Uterus (tissue), 4 donors: ENCODE data around the gene RASAL1. TPM values are rescaled to one million over a fixed set of nuclear protein-coding genes. Genes with fewer than 3 reads are reported as not detected.

Source experiments
- DNase-seq, 2 donors: peaks; one replicate each; pipeline ENCODE4 v3.0.0-alpha.2; 2019 to 2020
- H3K27ac ChIP-seq, 2 donors: fragments of 200-600 bp; sonication (generic); 1 replicate in 1 of 2; 2 replicates in 1 of 2; pipeline ENCODE4 v1.5.1; 2016 to 2018
- H3K27me3 ChIP-seq, 2 donors: fragments of 200-600 bp; sonication (generic); one replicate each; pipeline ENCODE4 v1.5.1; 2018 to 2019; ENCODE audit warnings: control low read depth in 1 of 2
- H3K36me3 ChIP-seq, 2 donors: fragments of 200-600 bp; sonication (generic); one replicate each; pipeline ENCODE4 v1.5.1; 2019; ENCODE audit warnings: control low read depth in 1 of 2
- H3K4me1 ChIP-seq, 2 donors: fragments of 200-600 bp; sonication (generic); one replicate each; pipeline ENCODE4 v1.5.1; 2018 to 2019; ENCODE audit warnings: control low read depth in 1 of 2
- H3K4me3 ChIP-seq, 2 donors: fragments of 200-600 bp; sonication (generic); 1 replicate in 1 of 2; 2 replicates in 1 of 2; pipeline ENCODE4 v1.5.1; 2018 to 2019; ENCODE audit warnings: mild to moderate bottlenecking in 1 of 2
- H3K9me3 ChIP-seq, 2 donors: fragments of 200-600 bp; sonication (generic); one replicate each; pipeline ENCODE4 v1.5.1; 2019; ENCODE audit warnings: control low read depth in 1 of 2
- CTCF ChIP-seq, 4 experiments: fragments of 200-600 bp in 2 of 4; fragments of 450-650 bp in 2 of 4; sonication (generic) in 2 of 4; IDR thresholded peaks; one replicate each; pipeline ENCODE4 v1.5.1; 2016 to 2019; ENCODE audit warnings: antibody characterized with exemption in 4 of 4, mild to moderate bottlenecking in 2 of 4, moderate library complexity in 1 of 4
- POLR2A ChIP-seq, 2 donors: fragments of 450-650 bp; IDR thresholded peaks; one replicate each; pipeline ENCODE4 v1.6.1; 2016; ENCODE audit warnings: antibody characterized with exemption in 2 of 2, mild to moderate bottlenecking in 1 of 2, moderate library complexity in 1 of 2
- intact Hi-C: fragments of 100-400 bp; cut with DNase I; formaldehyde crosslinking; loops from one replicate; pipeline ENCODE4 v1.15.1; 2023; ENCODE audit warnings: low total_unique reads
- total RNA-seq, 4 donors: library from RNA; depleted of rRNA in 3 of 4; stranded (reverse); fragments of >200 nt in 3 of 4; gene quantifications; one replicate each; pipeline versions ENCODE4 v1.1.0 to v1.2.4, GENCODE V29; 2014 to 2023
- donor health status: DM: yes; HTN: yes; CAD: no.

RASAL1 gene
- total RNA-seq, 4 donors from 2014 or later = 6.8 TPM; not detected in 3

DNA sequence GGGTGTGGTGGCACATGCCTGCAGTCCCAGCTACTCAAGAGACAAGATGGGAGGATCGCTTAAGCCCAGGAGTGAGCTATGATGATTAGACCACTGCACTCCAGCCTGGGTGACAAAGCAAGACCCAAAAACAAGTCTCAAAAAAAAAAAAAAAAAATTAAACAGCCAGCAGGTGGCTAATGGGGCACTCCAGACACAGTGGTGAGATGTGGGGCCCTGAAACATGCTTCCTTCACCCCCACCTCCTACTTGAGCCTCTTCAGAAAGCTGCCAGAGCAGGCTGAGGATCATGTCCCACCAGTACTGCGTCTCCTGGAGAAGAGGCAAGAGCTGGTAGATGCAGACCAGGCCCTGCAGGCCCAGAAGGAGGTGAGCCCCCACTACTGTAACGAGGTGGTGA, 16.1 kb upstream of the RASAL1 start:
- Histone ChIP-seq H3K9me3 (no peaks in the 10 kb centered on the region), H3K4me1 (peaks cover 0 to 12% of the 10 kb centered on the region in 2 donors), H3K27me3 (peaks cover 8 to 13% of the 10 kb centered on the region in 2 donors), H3K4me3 (no peak overlapping the region), H3K36me3 (no peaks in the 10 kb centered on the region), H3K27ac (no peak overlapping the region)
- intact Hi-C loops = no loop called here
- DNase-seq = no peak
- TF ChIP-seq CTCF (IDR thresholded peaks at IDR 0.05) (no peak), POLR2A (IDR thresholded peaks at IDR 0.05) (no peak)

DNA sequence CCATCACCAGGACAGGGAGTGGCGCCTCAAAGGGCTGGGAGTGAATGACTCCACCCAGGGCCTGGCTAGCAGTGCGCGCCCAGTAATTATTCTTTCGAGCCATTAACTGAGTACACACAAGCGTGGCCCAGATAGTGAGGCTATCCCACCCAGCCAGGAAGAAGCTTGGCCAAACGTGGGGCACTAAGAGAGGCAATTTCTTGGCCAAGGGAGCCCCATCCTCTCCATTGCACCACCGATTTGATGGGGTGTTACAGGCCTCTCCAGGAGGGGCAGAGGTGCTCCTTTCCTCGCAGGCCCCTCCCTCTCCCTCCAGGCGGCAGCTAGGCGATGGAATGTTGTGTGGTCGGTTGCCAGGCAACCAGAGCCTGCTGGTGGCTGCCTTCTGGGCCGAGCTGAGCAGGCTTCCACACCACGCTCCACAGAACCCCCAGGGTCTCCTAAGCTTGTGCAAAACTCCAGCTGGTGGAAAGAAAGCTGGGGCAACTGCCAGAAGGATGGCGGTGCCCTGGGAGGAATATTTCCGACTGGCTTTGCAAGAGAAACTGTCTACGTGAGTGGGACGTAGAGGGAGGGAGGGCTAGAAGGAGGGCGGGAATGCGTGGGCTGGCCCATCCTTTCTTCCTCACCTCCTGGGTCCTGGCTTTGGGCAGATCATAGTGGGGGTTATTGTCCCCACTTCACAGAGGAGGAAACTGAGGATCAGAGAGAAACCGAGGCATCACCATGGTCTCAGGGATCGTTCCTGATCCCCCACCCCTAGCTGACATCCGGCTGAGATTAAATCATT, 14.0 kb upstream of the RASAL1 start, which contains the start of gene CFAP73:
TSS of gene CFAP73 (plus strand) at position 364 of the 790 bp plus-strand sequence. CDS start at position 498, 134 bp downstream.
- no peak within 1 kb of the TSS for H3K27ac ChIP-seq
- H3K4me1 ChIP-seq = peaks cover 0 to 10% of the 10 kb centered on the region in 2 donors
- no peaks in the 10 kb centered on the region for H3K9me3 ChIP-seq
- no peak within 1 kb of the TSS for H3K4me3 ChIP-seq
- TF ChIP-seq CTCF (IDR thresholded peaks at IDR 0.05) (no peak), POLR2A (IDR thresholded peaks at IDR 0.05) (no peak)
- no peaks in the 10 kb centered on the region for H3K36me3 ChIP-seq
- peaks cover 8 to 13% of the 10 kb centered on the region in 2 donors for H3K27me3 ChIP-seq
- no peak for DNase-seq
- intact Hi-C loops = no loop called here

DNA sequence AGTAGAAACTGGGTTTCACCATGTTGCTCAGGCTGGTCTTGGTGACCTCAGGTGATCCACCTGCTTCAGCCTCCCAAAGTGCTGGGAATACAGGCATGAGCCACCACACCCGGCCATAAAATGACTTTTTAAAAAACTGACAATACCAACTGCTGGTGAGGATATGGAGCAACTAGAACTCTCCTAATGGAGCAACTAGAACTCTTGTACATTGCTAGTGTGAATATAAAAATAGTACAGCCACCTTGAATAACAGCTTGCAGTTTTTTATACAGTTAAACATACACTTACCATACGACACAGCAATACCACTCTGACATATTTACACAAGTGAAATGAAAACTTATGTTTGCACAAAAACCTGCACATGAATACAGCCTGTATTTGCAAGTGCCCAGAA, 11.4 kb upstream of the RASAL1 start:
- intact Hi-C loops = no loop called here
- H3K27ac ChIP-seq = no peak overlapping the region
- H3K4me3 ChIP-seq = no peak overlapping the region
- no peaks in the 10 kb centered on the region for H3K36me3 ChIP-seq
- no peaks in the 10 kb centered on the region for H3K9me3 ChIP-seq
- TF ChIP-seq POLR2A (IDR thresholded peaks at IDR 0.05) (no peak), CTCF (IDR thresholded peaks at IDR 0.05) (no peak)
- DNase-seq = no peak
- peaks cover under 1 to 4% of the 10 kb centered on the region in 2 donors for H3K27me3 ChIP-seq
- H3K4me1 ChIP-seq = no peaks in the 10 kb centered on the region

DNA sequence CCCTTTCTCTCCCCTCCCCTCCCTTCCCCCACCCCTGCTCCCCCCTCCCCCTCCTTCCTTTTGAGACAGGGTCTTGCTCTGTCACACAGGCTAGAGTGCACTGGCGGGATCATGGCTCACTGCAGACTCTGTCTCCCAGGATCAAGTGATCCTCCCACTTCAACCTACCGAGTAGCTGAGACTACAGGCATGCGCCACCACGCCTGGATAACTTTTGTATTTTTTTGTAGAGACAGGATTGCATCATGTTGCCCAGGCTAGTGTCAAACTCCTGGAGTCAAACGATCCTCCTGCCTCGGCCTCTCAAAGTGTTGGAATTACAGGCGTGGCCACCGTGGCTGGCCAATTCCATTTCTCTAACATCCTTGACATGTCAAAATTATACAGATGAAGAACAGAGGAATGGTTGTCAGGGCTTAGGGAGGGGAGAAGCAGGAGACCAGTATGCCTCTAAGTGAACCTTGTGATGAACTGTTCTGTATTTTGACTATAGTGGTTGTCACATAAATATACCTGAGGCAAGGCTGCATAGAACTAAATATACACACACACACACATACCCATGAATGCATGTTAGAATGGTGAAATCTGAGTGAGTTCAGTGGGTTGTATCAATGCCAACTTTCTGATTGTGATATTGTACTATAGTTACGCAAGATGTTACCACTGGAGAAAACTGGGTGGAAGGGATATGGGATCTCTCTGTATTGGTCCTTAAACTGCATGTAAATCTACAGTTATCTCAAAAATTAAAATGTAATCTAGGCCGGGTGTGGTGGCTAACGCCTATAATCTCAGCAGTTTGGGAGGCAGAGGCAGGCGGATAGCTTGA, 10.4 kb upstream of the RASAL1 start:
- H3K4me1 ChIP-seq = no peaks in the 10 kb centered on the region
- TF ChIP-seq CTCF (IDR thresholded peaks at IDR 0.05) (no peak), POLR2A (IDR thresholded peaks at IDR 0.05) (no peak)
- no peaks in the 10 kb centered on the region for H3K9me3 ChIP-seq
- H3K4me3 ChIP-seq = no peak overlapping the region
- no peak for DNase-seq
- H3K36me3 ChIP-seq = no peaks in the 10 kb centered on the region
- no peaks in the 10 kb centered on the region for H3K27me3 ChIP-seq
- intact Hi-C loops = no loop called here
- no peak overlapping the region for H3K27ac ChIP-seq

- Histone ChIP-seq H3K36me3 (no peaks in the 10 kb centered on the region), H3K4me3 (no peak overlapping the region), H3K4me1 (no peaks in the 10 kb centered on the region), H3K9me3 (no peaks in the 10 kb centered on the region), H3K27ac (no peak overlapping the region), H3K27me3 (no peaks in the 10 kb centered on the region)
- intact Hi-C loops = no loop called here
- TF ChIP-seq POLR2A (IDR thresholded peaks at IDR 0.05) = no peak
- no peak for TF ChIP-seq CTCF (IDR thresholded peaks at IDR 0.05)
- DNase-seq = no peak
Observed at GRCh38 chr12:113144806-113145205, 9.2 kb upstream of the RASAL1 start.
